Skeletal muscle satellite cell (primary cell): Measurements from ENCODE around the gene ARHGEF12.
A peak's percentile ranks its signal among the peaks of the same experiment; 100 is the strongest.

ENCODE experiments used
- H3K27me3 ChIP-seq: 2 replicates; pipeline ENCODE4 v1.7.0; 2013; ENCODE audit warnings: low read length; ENCODE audit not compliant: control insufficient read depth, insufficient read depth
- H3K36me3 ChIP-seq: 2 replicates; pipeline ENCODE4 v1.7.0; 2013; ENCODE audit warnings: mild to moderate bottlenecking, control low read depth, low read length; ENCODE audit not compliant: insufficient read depth
- H3K4me1 ChIP-seq: 2 replicates; pipeline ENCODE4 v1.7.0; 2013; ENCODE audit warnings: low read length; ENCODE audit not compliant: control insufficient read depth, insufficient read depth
- H3K4me2 ChIP-seq: 2 replicates; pipeline ENCODE4 v1.7.0; 2013; ENCODE audit warnings: mild to moderate bottlenecking, low read length
- H3K4me3 ChIP-seq: 2 replicates; pipeline ENCODE4 v1.7.0; 2013; ENCODE audit warnings: low read length
- H3K9ac ChIP-seq: 2 replicates; pipeline ENCODE4 v1.7.0; 2013; ENCODE audit warnings: mild to moderate bottlenecking, low read depth, low read length, moderate library complexity
- H3K9me3 ChIP-seq: replicated peaks from 2 replicates; pipeline ENCODE4 v1.7.0; 2013; ENCODE audit warnings: mild to moderate bottlenecking, control low read depth, low read length

The ARHGEF12 gene

GRCh38 chr11:120482149-120482548, 145.9 kb downstream of the ARHGEF12 start:
- Histone ChIP-seq H3K27me3 (no peaks in the 10 kb centered on the region), H3K36me3 (peaks cover 74% of the 10 kb centered on the region), H3K4me2 (no peak overlapping the region), H3K9ac (no peak overlapping the region), H3K9me3 (no peaks in the 10 kb centered on the region), H3K4me1 (no peaks in the 10 kb centered on the region), H3K4me3 (no peak overlapping the region)

- peaks cover 56% of the 10 kb centered on the region for H3K36me3 ChIP-seq
- no peaks in the 10 kb centered on the region for H3K27me3 ChIP-seq
- H3K9me3 ChIP-seq = no peaks in the 10 kb centered on the region
- H3K9ac ChIP-seq = no peak overlapping the region
- no peaks in the 10 kb centered on the region for H3K4me1 ChIP-seq
- H3K4me2 ChIP-seq = no peak overlapping the region
- H3K4me3 ChIP-seq = no peak overlapping the region
Observed at GRCh38 chr11:120484722-120485121, 148.5 kb downstream of the ARHGEF12 start.

GRCh38 chr11:120486138-120486537, 149.9 kb downstream of the ARHGEF12 start:
- H3K27me3 ChIP-seq = no peaks in the 10 kb centered on the region
- H3K9ac ChIP-seq = no peak overlapping the region
- H3K4me3 ChIP-seq = no peak overlapping the region
- no peak overlapping the region for H3K4me2 ChIP-seq
- H3K36me3 ChIP-seq = peaks cover 45% of the 10 kb centered on the region
- no peaks in the 10 kb centered on the region for H3K9me3 ChIP-seq
- H3K4me1 ChIP-seq = no peaks in the 10 kb centered on the region

GRCh38 chr11:120489799-120490198, 153.6 kb downstream of the ARHGEF12 start:
- no peaks in the 10 kb centered on the region for H3K4me1 ChIP-seq
- H3K9me3 ChIP-seq = no peaks in the 10 kb centered on the region
- H3K27me3 ChIP-seq = no peaks in the 10 kb centered on the region
- no peak overlapping the region for H3K9ac ChIP-seq
- peaks cover 41% of the 10 kb centered on the region for H3K36me3 ChIP-seq
- H3K4me2 ChIP-seq = no peak overlapping the region
- no peak overlapping the region for H3K4me3 ChIP-seq

GRCh38 chr11:120492486-120492885, 156.3 kb downstream of the ARHGEF12 start:
- no peak overlapping the region for H3K9ac ChIP-seq
- H3K27me3 ChIP-seq = no peaks in the 10 kb centered on the region
- no peak overlapping the region for H3K4me3 ChIP-seq
- H3K4me1 ChIP-seq = no peaks in the 10 kb centered on the region
- H3K4me2 ChIP-seq = no peak overlapping the region
- no peaks in the 10 kb centered on the region for H3K9me3 ChIP-seq
- peaks cover 34% of the 10 kb centered on the region for H3K36me3 ChIP-seq

- H3K9me3 ChIP-seq = no peaks in the 10 kb centered on the region
- no peaks in the 10 kb centered on the region for H3K27me3 ChIP-seq
- no peak overlapping the region for H3K4me3 ChIP-seq
- peaks cover 2% of the 10 kb centered on the region for H3K4me1 ChIP-seq
- H3K4me2 ChIP-seq = no peak overlapping the region
- H3K9ac ChIP-seq = no peak overlapping the region
- peaks cover 31% of the 10 kb centered on the region for H3K36me3 ChIP-seq
Observed at GRCh38 chr11:120494595-120494994, 158.4 kb downstream of the ARHGEF12 start.

GRCh38 chr11:120499088-120499487, 162.9 kb downstream of the ARHGEF12 start:
- H3K9ac ChIP-seq = no peak overlapping the region
- H3K9me3 ChIP-seq = no peaks in the 10 kb centered on the region

GRCh38 chr11:120499859-120500258, 163.6 kb downstream of the ARHGEF12 start:
- H3K9ac ChIP-seq = peak overlapping the region; percentile 2
- H3K4me1 ChIP-seq = peaks cover 13% of the 10 kb centered on the region
- peak overlapping the region; percentile 39 for H3K4me2 ChIP-seq
- no peaks in the 10 kb centered on the region for H3K9me3 ChIP-seq
- no peaks in the 10 kb centered on the region for H3K27me3 ChIP-seq
- H3K36me3 ChIP-seq = peaks cover 11% of the 10 kb centered on the region
- H3K4me3 ChIP-seq = no peak overlapping the region

More at GRCh38 chr11:120499088-120499487, 162.9 kb downstream of the ARHGEF12 start:
- Histone ChIP-seq H3K36me3 (peaks cover 16% of the 10 kb centered on the region), H3K4me2 (no peak overlapping the region), H3K4me1 (peaks cover 13% of the 10 kb centered on the region), H3K4me3 (no peak overlapping the region), H3K27me3 (no peaks in the 10 kb centered on the region)

- Histone ChIP-seq H3K9me3 (no peaks in the 10 kb centered on the region), H3K27me3 (no peaks in the 10 kb centered on the region), H3K36me3 (peaks cover 6% of the 10 kb centered on the region), H3K4me1 (peaks cover 13% of the 10 kb centered on the region), H3K4me3 (no peak overlapping the region), H3K9ac (no peak overlapping the region), H3K4me2 (peak overlapping the region; percentile 39)
Observed at GRCh38 chr11:120500414-120501071, 164.3 kb downstream of the ARHGEF12 start.

- H3K9ac ChIP-seq = no peak overlapping the region
Observed at GRCh38 chr11:120501440-120501839, 165.2 kb downstream of the ARHGEF12 start.

GRCh38 chr11:120501976-120502755, 166.0 kb downstream of the ARHGEF12 start:
- Histone ChIP-seq H3K36me3 (no peaks in the 10 kb centered on the region), H3K9ac (no peak overlapping the region), H3K27me3 (no peaks in the 10 kb centered on the region), H3K4me3 (no peak overlapping the region), H3K4me1 (peaks cover 13% of the 10 kb centered on the region), H3K4me2 (no peak overlapping the region), H3K9me3 (no peaks in the 10 kb centered on the region)

More at GRCh38 chr11:120501440-120501839, 165.2 kb downstream of the ARHGEF12 start:
- Histone ChIP-seq H3K4me1 (peaks cover 13% of the 10 kb centered on the region), H3K4me3 (no peak overlapping the region), H3K9me3 (no peaks in the 10 kb centered on the region), H3K36me3 (peaks cover 4% of the 10 kb centered on the region), H3K4me2 (no peak overlapping the region), H3K27me3 (no peaks in the 10 kb centered on the region)
